ENCODE measurements around the gene SLC3A2. TPM values are rescaled to one million over a fixed set of nuclear protein-coding genes. Genes with fewer than 3 reads are reported as not detected.

The SLC3A2 gene
- total and polyA plus RNA-seq, 10 donors, result 48.7 to 138 (median 111) TPM

GRCh38 chr11:62854013-62854824 is 26.5 kb upstream of the SLC3A2 start:
- no peaks in the 10 kb centered on the region for H3K27me3 ChIP-seq (replicated peaks in 1 of 7)
- no peaks in the 10 kb centered on the region for H3K9me3 ChIP-seq
- 10 to 15% (median 12%) methylated on average over 8 of the region's 8 CpGs for WGBS, 5 donors
- H3K36me3 ChIP-seq, result peaks cover 0 to 39% (median 33%) of the 10 kb centered on the region in 6 donors
- peak; percentile 21 for DNase-seq
- intact Hi-C loops (cut with DNase I; ENCODE audit: low total_unique reads), result no loop called here
- peaks cover 22 to 72% (median 52%) of the 10 kb centered on the region in 6 donors for H3K4me1 ChIP-seq
- peak overlapping the region; percentile 61 to 95 (median 85) for H3K4me3 ChIP-seq
- peak overlapping the region in 6 of 8 donors; percentile 74 to 90 (median 87) for H3K27ac ChIP-seq
- TF ChIP-seq POLR2AphosphoS5 (IDR thresholded peaks at IDR 0.05), result no peak

- no peak for TF ChIP-seq CTCF (IDR thresholded peaks at IDR 0.05 in 8 of 11, conservative IDR thresholded peaks at IDR 0.05 in 3 of 11)
- no peak for TF ChIP-seq POLR2AphosphoS5 (IDR thresholded peaks at IDR 0.05)
- TF ChIP-seq POLR2A (IDR thresholded peaks at IDR 0.05), result no peak
- DNase-seq, result no peak
- intact Hi-C loops (cut with DNase I; ENCODE audit: low total_unique reads), result loop anchor here (5.0 kb wide), 1 partner anchor 68 kb away; the partner anchor contains the start of gene TMEM179B
- 0 to 2% (median 2%) methylated on average over 15 of the region's 15 CpGs for WGBS, 5 donors
- peak overlapping the region; percentile 61 to 95 (median 85) for H3K4me3 ChIP-seq
- H3K27me3 ChIP-seq (replicated peaks in 1 of 7), result no peaks in the 10 kb centered on the region
- peak overlapping the region; percentile 45 to 90 (median 86) for H3K27ac ChIP-seq
- H3K36me3 ChIP-seq, result peaks cover 0 to 39% (median 33%) of the 10 kb centered on the region in 6 donors
- H3K4me1 ChIP-seq, result peaks cover 22 to 72% (median 52%) of the 10 kb centered on the region in 6 donors
- no peaks in the 10 kb centered on the region for H3K9me3 ChIP-seq
Observed at GRCh38 chr11:62854825-62855570, 25.7 kb upstream of the SLC3A2 start.

DNA sequence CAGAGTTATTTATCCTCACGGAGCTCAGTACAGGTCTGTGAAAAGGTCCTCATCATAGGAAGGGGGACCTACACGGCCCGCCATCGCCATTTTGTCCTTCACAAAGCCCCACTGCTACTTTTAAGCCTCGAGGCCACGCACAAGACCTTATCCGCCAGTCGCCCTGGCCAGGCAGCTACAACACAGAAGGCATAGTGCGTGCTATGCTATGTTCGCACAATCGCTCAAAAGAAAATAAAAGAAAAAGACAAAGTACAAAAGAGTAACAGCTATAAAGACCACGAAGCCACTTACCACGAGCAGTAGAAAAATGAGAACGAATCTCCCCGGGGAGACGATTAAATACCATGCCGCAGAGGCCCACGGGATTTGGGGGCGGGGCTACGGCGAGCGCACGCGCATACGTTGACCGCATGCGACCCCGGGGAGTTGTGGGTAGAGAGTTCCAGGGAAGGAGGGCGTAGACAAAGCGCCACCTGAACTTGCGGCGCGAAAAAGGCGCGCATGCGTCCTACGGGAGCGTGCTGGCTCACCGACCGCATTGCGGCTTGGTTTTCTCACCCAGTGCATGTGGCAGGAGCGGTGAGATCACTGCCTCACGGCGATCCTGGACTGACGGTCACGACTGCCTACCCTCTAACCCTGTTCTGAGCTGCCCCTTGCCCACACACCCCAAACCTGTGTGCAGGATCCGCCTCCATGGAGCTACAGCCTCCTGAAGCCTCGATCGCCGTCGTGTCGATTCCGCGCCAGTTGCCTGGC is 24.9 kb upstream of the SLC3A2 start:
- Histone ChIP-seq H3K4me3 (peak overlapping the region; percentile 61 to 95 (median 85)), H3K9me3 (no peaks in the 10 kb centered on the region), H3K27ac (peak overlapping the region; percentile 45 to 90 (median 86)), H3K4me1 (peaks cover 22 to 72% (median 52%) of the 10 kb centered on the region in 6 donors), H3K36me3 (peaks cover 0 to 39% (median 33%) of the 10 kb centered on the region in 6 donors), H3K27me3 (replicated peaks in 1 of 7) (no peaks in the 10 kb centered on the region)
- intact Hi-C loops (cut with DNase I; ENCODE audit: low total_unique reads), result loop anchor here (5.0 kb wide), 1 partner anchor 68 kb away; the partner anchor contains the start of gene TMEM179B
- 0 to 1% (median 0%) methylated on average over 41 to 54 of the region's 54 CpGs for WGBS, 5 donors
- peak; percentile 97 to 100 (median 99) for TF ChIP-seq POLR2AphosphoS5 (IDR thresholded peaks at IDR 0.05)
- peak; percentile 85 to 92 (median 91) for TF ChIP-seq POLR2A (IDR thresholded peaks at IDR 0.05)
- peak in 6 of 11 experiments; percentile 6 to 52 (median 36) for TF ChIP-seq CTCF (IDR thresholded peaks at IDR 0.05 in 8 of 11, conservative IDR thresholded peaks at IDR 0.05 in 3 of 11)
- peak; percentile 99 for DNase-seq

GRCh38 chr11:62856333-62856895 is 24.3 kb upstream of the SLC3A2 start:
- H3K36me3 ChIP-seq, result peaks cover 0 to 35% (median 30%) of the 10 kb centered on the region in 6 donors
- no peak for TF ChIP-seq POLR2A (IDR thresholded peaks at IDR 0.05)
- no peak for TF ChIP-seq CTCF (IDR thresholded peaks at IDR 0.05 in 8 of 11, conservative IDR thresholded peaks at IDR 0.05 in 3 of 11)
- TF ChIP-seq POLR2AphosphoS5 (IDR thresholded peaks at IDR 0.05), result no peak
- no peaks in the 10 kb centered on the region for H3K9me3 ChIP-seq
- intact Hi-C loops (cut with DNase I; ENCODE audit: low total_unique reads), result loop anchor here (5.0 kb wide), 1 partner anchor 69 kb away; the partner anchor contains the start of gene TMEM179B
- WGBS, 5 donors, result 2 to 9% (median 7%) methylated on average over 16 to 20 of the region's 20 CpGs
- peak overlapping the region; percentile 45 to 90 (median 86) for H3K27ac ChIP-seq
- peak overlapping the region; percentile 61 to 95 (median 85) for H3K4me3 ChIP-seq
- no peaks in the 10 kb centered on the region for H3K27me3 ChIP-seq (replicated peaks in 1 of 7)
- H3K4me1 ChIP-seq, result peaks cover 22 to 66% (median 50%) of the 10 kb centered on the region in 6 donors
- DNase-seq, result peak; percentile 47

All from spleen (tissue), 11 donors.